Measurements from ENCODE around the gene ACER2.

DNA sequence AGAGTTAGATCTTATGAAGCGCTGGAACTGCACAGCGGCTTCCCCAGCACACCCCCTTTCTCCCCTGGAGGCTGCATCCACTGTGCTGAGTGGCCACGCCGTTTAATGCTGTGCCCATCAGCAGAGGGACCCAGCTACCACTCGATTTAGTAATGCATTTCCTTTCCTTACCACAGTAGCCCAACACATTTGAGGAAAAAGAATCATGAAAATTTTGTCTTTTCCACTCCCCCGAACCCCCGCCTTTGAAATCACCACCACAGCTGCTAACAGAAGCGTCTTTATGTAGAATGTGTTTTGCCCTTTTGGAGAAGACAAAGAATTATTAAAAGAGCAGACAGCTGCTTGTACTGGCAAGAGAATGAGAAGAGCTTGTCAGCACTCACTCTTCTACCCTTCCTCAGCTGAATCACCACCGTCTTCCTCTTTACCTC is 73.2 kb downstream of the ACER2 start:
- TF ChIP-seq, protein P1, sequence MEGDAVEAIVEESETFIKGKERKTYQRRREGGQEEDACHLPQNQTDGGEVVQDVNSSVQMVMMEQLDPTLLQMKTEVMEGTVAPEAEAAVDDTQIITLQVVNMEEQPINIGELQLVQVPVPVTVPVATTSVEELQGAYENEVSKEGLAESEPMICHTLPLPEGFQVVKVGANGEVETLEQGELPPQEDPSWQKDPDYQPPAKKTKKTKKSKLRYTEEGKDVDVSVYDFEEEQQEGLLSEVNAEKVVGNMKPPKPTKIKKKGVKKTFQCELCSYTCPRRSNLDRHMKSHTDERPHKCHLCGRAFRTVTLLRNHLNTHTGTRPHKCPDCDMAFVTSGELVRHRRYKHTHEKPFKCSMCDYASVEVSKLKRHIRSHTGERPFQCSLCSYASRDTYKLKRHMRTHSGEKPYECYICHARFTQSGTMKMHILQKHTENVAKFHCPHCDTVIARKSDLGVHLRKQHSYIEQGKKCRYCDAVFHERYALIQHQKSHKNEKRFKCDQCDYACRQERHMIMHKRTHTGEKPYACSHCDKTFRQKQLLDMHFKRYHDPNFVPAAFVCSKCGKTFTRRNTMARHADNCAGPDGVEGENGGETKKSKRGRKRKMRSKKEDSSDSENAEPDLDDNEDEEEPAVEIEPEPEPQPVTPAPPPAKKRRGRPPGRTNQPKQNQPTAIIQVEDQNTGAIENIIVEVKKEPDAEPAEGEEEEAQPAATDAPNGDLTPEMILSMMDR (optimal IDR thresholded peaks at IDR 0.05 in 1 of 3, IDR thresholded peaks at IDR 0.05 in 1 of 3, conservative IDR thresholded peaks at IDR 0.05 in 1 of 3; ENCODE audit: extremely low read depth in 1 of 3, insufficient read depth in 2 of 3, low read length in 3 of 3), result no peak
- TF ChIP-seq EZH2 (IDR thresholded peaks at IDR 0.05; ENCODE audit: low read length), result no peak

Data from keratinocyte (primary cell).